GM10266 (cell line): ENCODE results near the gene SYDE2.
A peak's percentile ranks its signal among the peaks of the same experiment; 100 is the strongest.
"Not testable (repeated sequence)": the region's sequence is repeated elsewhere in the genome, so short reads cannot be mapped to it uniquely, and the experiment has no call there.

Experiments used
- DNase-seq: peaks from one replicate; pipeline ENCODE4 v3.0.0; 2012; ENCODE audit errors: extremely low spot score
- TF ChIP-seq, protein P1 (sequence below): IDR thresholded peaks from 2 replicates; pipeline ENCODE4 v1.5.1; 2012; ENCODE audit warnings: mild to moderate bottlenecking, low read depth; ENCODE audit not compliant: control insufficient read depth, insufficient read depth; ENCODE audit errors: missing control alignments

SYDE2 gene

GRCh38 chr1:85200463-85201339, at the start of gene SYDE2:
Gene SYDE2, minus strand, starts transcription at chr1:85201016. Its CDS starts 20 bp downstream, at chr1:85200996.
- DNase-seq, result peak; percentile 83
- TF ChIP-seq, protein P1, sequence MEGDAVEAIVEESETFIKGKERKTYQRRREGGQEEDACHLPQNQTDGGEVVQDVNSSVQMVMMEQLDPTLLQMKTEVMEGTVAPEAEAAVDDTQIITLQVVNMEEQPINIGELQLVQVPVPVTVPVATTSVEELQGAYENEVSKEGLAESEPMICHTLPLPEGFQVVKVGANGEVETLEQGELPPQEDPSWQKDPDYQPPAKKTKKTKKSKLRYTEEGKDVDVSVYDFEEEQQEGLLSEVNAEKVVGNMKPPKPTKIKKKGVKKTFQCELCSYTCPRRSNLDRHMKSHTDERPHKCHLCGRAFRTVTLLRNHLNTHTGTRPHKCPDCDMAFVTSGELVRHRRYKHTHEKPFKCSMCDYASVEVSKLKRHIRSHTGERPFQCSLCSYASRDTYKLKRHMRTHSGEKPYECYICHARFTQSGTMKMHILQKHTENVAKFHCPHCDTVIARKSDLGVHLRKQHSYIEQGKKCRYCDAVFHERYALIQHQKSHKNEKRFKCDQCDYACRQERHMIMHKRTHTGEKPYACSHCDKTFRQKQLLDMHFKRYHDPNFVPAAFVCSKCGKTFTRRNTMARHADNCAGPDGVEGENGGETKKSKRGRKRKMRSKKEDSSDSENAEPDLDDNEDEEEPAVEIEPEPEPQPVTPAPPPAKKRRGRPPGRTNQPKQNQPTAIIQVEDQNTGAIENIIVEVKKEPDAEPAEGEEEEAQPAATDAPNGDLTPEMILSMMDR, result no peak

GRCh38 chr1:85249042-85249441, 48.2 kb upstream of the SYDE2 start:
- not testable (repeated sequence) for DNase-seq

DNA sequence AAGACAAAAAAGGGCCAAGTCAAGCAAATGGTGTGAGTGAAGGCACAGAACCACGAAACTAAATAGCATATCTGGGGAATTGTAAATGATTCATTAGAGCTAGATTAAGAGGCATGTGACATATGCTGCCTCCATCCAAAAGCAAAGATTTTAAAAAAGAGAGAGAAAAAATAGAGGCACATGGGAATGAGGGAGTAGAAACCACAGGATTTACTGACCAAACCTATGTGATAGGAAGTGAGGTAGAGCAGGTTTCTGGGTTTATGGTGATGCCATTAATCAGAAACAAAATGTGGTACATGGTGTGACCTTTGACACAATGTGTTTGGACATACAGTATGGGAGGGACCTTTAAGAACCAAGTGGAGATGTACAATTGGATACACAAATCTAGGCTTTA, 45.1 kb upstream of the SYDE2 start:
- no peak for DNase-seq
- TF ChIP-seq, protein P1, result no peak

- TF ChIP-seq, protein P1, result no peak
- no peak for DNase-seq
These were observed 44.6 kb upstream of the SYDE2 start for GRCh38 chr1:85245456-85245855.

- DNase-seq, result no peak
- TF ChIP-seq, protein P1, result no peak
These were observed 43.6 kb upstream of the SYDE2 start for GRCh38 chr1:85244271-85245061.

DNA sequence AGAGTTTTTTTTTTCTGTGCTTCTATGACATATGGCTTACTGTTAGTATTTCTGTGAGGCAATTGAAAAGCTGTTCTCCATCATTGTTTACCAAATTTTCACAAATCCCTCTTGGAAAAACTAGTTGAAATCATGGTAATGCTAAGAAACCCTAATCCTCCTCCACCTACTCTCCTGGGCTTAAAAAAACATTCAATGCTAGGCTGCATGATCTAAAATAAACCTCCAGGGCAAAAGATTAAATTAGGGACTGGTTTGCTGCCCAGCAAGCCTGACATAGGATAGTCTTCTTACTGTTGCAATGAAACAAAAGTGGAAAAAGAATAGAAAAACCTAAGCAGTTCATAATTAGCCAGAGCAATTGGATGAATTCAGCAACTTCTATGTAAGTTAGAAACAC, 42.6 kb upstream of the SYDE2 start:
- TF ChIP-seq, protein P1, result no peak
- DNase-seq, result no peak

DNA sequence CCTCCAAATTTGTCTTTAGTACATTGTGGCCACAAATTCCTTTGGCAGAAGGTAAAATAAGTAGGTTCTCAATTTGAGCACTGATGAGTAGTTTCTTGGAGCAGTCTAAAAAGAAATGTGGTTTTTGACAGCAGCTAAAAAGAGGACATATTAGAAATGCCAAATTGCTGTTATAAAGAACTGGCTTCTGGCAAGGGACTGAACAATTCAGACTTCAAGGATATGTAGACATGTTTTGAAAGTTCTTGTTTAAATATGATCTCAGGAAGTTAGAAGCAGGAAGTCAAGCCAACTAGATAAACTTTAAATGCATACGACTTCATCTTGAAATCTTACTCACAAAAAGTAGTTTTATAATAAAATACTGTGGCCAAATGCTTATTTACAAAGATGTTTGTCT, 39.8 kb upstream of the SYDE2 start:
- TF ChIP-seq, protein P1, result no peak
- DNase-seq, result no peak
